HepG2 (cell line): ENCODE data around the gene PRUNE1. TPM values are rescaled to one million over a fixed set of nuclear protein-coding genes. Genes with fewer than 3 reads are reported as not detected.
A peak's percentile ranks its signal among the peaks of the same experiment; 100 is the strongest.

Source experiments
- ATF7 ChIP-seq, 2 experiments: fragments of 450-650 bp in 1 of 2; sonication (generic) in 1 of 2; formaldehyde crosslinking in 1 of 2; IDR thresholded peaks; 2 replicates each; pipeline versions ENCODE4 v1.4.0 to v1.6.1; 2016 to 2020; ENCODE audit warnings: antibody characterized with exemption in 1 of 2, mild to moderate bottlenecking in 1 of 2, missing genetic modification reagents in 1 of 2
- CCDC6 ChIP-seq: sonication (generic); formaldehyde crosslinking; IDR thresholded peaks from 2 replicates; pipeline ENCODE4 v1.8.1; 2022; ENCODE audit warnings: mild to moderate bottlenecking, missing genetic modification reagents, moderate library complexity
- CHD2 ChIP-seq: IDR thresholded peaks from 2 replicates; pipeline ENCODE4 v1.6.1; 2011; ENCODE audit warnings: low read depth, low read length, improper control_type of control experiment
- FOXK2 ChIP-seq: fragments of 450-650 bp; IDR thresholded peaks from 2 replicates; pipeline ENCODE4 v1.6.1; 2016
- FOXP1 ChIP-seq, 2 experiments: fragments of 450-650 bp in 1 of 2; IDR thresholded peaks; 2 replicates each; pipeline ENCODE4 v1.6.1; 2017 to 2018; ENCODE audit warnings: antibody characterized with exemption in 1 of 2
- HIVEP1 ChIP-seq: sonication (generic); formaldehyde crosslinking; IDR thresholded peaks from 2 replicates; pipeline ENCODE4 v1.4.0; 2020; ENCODE audit warnings: mild to moderate bottlenecking, missing genetic modification reagents
- KAT2B ChIP-seq: fragments of 150-350 bp; IDR thresholded peaks from 2 replicates; pipeline ENCODE4 v1.6.1; 2014; ENCODE audit warnings: low read depth, low read length, borderline replicate concordance
- MIXL1 ChIP-seq: IDR thresholded peaks from 2 replicates; pipeline ENCODE4 v1.6.1; 2016
- MTA1 ChIP-seq: sonication (generic); formaldehyde crosslinking; IDR thresholded peaks from 2 replicates; pipeline ENCODE4 v1.4.0; 2020; ENCODE audit warnings: missing genetic modification reagents, mild to moderate bottlenecking, borderline replicate concordance
- SRSF1 ChIP-seq: fragments of 200-400 bp; formaldehyde crosslinking; optimal IDR thresholded peaks from 2 replicates; pipeline ENCODE3; 2017; ENCODE audit warnings: mild to moderate bottlenecking, low read depth, low read length, moderate library complexity
- U2AF2 ChIP-seq: fragments of 200-400 bp; formaldehyde crosslinking; IDR thresholded peaks from 2 replicates; pipeline ENCODE4 v1.6.1; 2017; ENCODE audit warnings: low read depth, mild to moderate bottlenecking, low read length
- ZIK1 ChIP-seq: sonication (generic); formaldehyde crosslinking; IDR thresholded peaks from 2 replicates; pipeline ENCODE4 v1.5.0; 2020; ENCODE audit warnings: mild to moderate bottlenecking, low read depth, missing genetic modification reagents, borderline replicate concordance
- ZMYM4 ChIP-seq: sonication (generic); formaldehyde crosslinking; IDR thresholded peaks from 2 replicates; pipeline ENCODE4 v1.8.1; 2023; ENCODE audit warnings: mild to moderate bottlenecking, missing genetic modification reagents
- ZNF292 ChIP-seq: sonication (generic); formaldehyde crosslinking; IDR thresholded peaks from 2 replicates; pipeline ENCODE4 v1.8.1; 2022; ENCODE audit warnings: mild to moderate bottlenecking, low read depth, missing genetic modification reagents, borderline replicate concordance
- ZNF496 ChIP-seq: sonication (generic); formaldehyde crosslinking; IDR thresholded peaks from 2 replicates; pipeline ENCODE4 v1.8.1; 2023; ENCODE audit warnings: mild to moderate bottlenecking, moderate library complexity, missing genetic modification reagents; ENCODE audit not compliant: insufficient replicate concordance
- ZNF563 ChIP-seq: sonication (generic); formaldehyde crosslinking; IDR thresholded peaks from 2 replicates; pipeline ENCODE4 v1.8.0; 2022; ENCODE audit warnings: mild to moderate bottlenecking, moderate library complexity, missing genetic modification reagents
- ZNF780A ChIP-seq: sonication (generic); formaldehyde crosslinking; IDR thresholded peaks from 2 replicates; pipeline ENCODE4 v1.8.0; 2022; ENCODE audit warnings: mild to moderate bottlenecking, missing genetic modification reagents, moderate library complexity
- polyA plus RNA-seq, 8 experiments: library from polyadenylated mRNA; depleted of rRNA in 3 of 8; stranded (reverse) in 7 of 8; unstranded in 1 of 8; fragments of >200 nt; fragmentation: Illumina TruSeq in 4 of 8; extraction: Trizol in 4 of 8; gene quantifications; 2 replicates each; pipeline versions ENCODE4 v1.2.1 to v1.2.3, GENCODE V29; 2011 to 2016; ENCODE audit warnings: low read depth in 4 of 8, missing spikeins in 1 of 8, mixed read lengths in 1 of 8; ENCODE audit not compliant: insufficient read depth in 1 of 8
- total RNA-seq, 5 experiments: library from RNA; depleted of rRNA; stranded (reverse); fragments of >200 nt; fragmentation: Illumina TruSeq; extraction: Trizol; gene quantifications; 2 replicates each; pipeline ENCODE4 v1.2.3, GENCODE V29; 2016; ENCODE audit warnings: low read depth in 1 of 5
- TF ChIP-seq, protein P1 (sequence below): IDR thresholded peaks from 2 replicates; pipeline ENCODE4 v1.6.1; 2016; ENCODE audit warnings: low read depth
- TF ChIP-seq, protein P2 (sequence below): sonication (generic); formaldehyde crosslinking; conservative IDR thresholded peaks from 2 replicates; pipeline ENCODE4 v1.4.0; 2020; ENCODE audit warnings: missing genetic modification reagents
- TF ChIP-seq, protein P3 (sequence below): IDR thresholded peaks from 2 replicates; pipeline ENCODE4 v1.6.1; 2018; ENCODE audit warnings: missing genetic modification reagents, mild to moderate bottlenecking, missing compliant biosample characterization
- TF ChIP-seq, protein P4 (sequence below): IDR thresholded peaks from 2 replicates; pipeline ENCODE4 v1.6.1; 2016; ENCODE audit warnings: missing compliant biosample characterization, missing genetic modification reagents, borderline replicate concordance
- TF ChIP-seq, protein P5 (sequence below), 2 experiments: IDR thresholded peaks; 2 replicates each; pipeline ENCODE4 v1.6.1; 2011 to 2012; ENCODE audit warnings: low read length in 2 of 2, borderline replicate concordance in 1 of 2, low read depth in 1 of 2, mild to moderate bottlenecking in 1 of 2, moderate library complexity in 1 of 2

The PRUNE1 gene
- total and polyA plus RNA-seq, 2 of the 13 experiments (the other 11 are each of a cell fraction or from before 2014, with no cell fraction given) = 19.0 to 31.9 TPM

DNA sequence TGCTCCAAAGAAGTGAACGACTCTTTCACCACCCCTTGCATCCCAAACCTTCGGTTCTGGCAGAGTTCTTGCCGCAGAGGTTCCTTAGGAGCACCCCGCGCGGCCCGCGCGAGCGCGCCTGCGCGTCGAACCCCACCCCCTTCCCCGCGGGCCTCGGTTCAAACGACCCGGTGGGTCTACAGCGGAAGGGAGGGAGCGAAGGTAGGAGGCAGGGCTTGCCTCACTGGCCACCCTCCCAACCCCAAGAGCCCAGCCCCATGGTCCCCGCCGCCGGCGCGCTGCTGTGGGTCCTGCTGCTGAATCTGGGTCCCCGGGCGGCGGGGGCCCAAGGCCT, 39.3 kb downstream of the PRUNE1 start, which contains the start of gene C1orf56 (continued):
- TF ChIP-seq ZMYM4 (0 out of 2 replicates have a peak, but pooled peaks have one; percentile 1), U2AF2 (no peak), FOXP1 (IDR thresholded peaks at IDR 0.05) (no peak), FOXP1 (CRISPR knock-in tag; IDR thresholded peaks at IDR 0.05) (no peak), ZIK1 (CRISPR knock-in tag) (no peak), MIXL1 (no peak), CCDC6 (no peak), SRSF1 (no peak), MTA1 (CRISPR knock-in tag) (no peak), ZNF563 (CRISPR knock-in tag) (no peak; the same call in 1 of the 2 replicates), ZNF780A (CRISPR knock-in tag) (no peak), KAT2B (no peak), ZNF496 (CRISPR knock-in tag) (no peak), ZNF292 (CRISPR knock-in tag) (peak; percentile 14; the same call in 1 of the 2 replicates), HIVEP1 (CRISPR knock-in tag) (no peak; the same call in 1 of the 2 replicates), CHD2 (no peak), ATF7 (IDR thresholded peaks at IDR 0.05) (no peak), ATF7 (CRISPR knock-in tag; IDR thresholded peaks at IDR 0.05) (no peak), FOXK2 (no peak)
- TF ChIP-seq, protein P1, sequence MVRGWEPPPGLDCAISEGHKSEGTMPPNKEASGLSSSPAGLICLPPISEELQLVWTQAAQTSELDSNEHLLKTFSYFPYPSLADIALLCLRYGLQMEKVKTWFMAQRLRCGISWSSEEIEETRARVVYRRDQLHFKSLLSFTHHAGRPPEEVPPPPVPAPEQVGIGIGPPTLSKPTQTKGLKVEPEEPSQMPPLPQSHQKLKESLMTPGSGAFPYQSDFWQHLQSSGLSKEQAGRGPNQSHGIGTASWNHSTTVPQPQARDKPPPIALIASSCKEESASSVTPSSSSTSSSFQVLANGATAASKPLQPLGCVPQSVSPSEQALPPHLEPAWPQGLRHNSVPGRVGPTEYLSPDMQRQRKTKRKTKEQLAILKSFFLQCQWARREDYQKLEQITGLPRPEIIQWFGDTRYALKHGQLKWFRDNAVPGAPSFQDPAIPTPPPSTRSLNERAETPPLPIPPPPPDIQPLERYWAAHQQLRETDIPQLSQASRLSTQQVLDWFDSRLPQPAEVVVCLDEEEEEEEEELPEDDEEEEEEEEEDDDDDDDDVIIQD = no peak
- TF ChIP-seq, protein P2, sequence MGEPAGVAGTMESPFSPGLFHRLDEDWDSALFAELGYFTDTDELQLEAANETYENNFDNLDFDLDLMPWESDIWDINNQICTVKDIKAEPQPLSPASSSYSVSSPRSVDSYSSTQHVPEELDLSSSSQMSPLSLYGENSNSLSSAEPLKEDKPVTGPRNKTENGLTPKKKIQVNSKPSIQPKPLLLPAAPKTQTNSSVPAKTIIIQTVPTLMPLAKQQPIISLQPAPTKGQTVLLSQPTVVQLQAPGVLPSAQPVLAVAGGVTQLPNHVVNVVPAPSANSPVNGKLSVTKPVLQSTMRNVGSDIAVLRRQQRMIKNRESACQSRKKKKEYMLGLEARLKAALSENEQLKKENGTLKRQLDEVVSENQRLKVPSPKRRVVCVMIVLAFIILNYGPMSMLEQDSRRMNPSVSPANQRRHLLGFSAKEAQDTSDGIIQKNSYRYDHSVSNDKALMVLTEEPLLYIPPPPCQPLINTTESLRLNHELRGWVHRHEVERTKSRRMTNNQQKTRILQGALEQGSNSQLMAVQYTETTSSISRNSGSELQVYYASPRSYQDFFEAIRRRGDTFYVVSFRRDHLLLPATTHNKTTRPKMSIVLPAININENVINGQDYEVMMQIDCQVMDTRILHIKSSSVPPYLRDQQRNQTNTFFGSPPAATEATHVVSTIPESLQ (CRISPR knock-in tag) = no peak
- TF ChIP-seq, protein P3, sequence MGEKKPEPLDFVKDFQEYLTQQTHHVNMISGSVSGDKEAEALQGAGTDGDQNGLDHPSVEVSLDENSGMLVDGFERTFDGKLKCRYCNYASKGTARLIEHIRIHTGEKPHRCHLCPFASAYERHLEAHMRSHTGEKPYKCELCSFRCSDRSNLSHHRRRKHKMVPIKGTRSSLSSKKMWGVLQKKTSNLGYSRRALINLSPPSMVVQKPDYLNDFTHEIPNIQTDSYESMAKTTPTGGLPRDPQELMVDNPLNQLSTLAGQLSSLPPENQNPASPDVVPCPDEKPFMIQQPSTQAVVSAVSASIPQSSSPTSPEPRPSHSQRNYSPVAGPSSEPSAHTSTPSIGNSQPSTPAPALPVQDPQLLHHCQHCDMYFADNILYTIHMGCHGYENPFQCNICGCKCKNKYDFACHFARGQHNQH = no peak; the same call in 1 of the 2 replicates
- TF ChIP-seq, protein P4, sequence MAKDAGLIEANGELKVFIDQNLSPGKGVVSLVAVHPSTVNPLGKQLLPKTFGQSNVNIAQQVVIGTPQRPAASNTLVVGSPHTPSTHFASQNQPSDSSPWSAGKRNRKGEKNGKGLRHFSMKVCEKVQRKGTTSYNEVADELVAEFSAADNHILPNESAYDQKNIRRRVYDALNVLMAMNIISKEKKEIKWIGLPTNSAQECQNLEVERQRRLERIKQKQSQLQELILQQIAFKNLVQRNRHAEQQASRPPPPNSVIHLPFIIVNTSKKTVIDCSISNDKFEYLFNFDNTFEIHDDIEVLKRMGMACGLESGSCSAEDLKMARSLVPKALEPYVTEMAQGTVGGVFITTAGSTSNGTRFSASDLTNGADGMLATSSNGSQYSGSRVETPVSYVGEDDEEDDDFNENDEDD = peak; percentile 69; the same call in 1 of the 2 replicates
- TF ChIP-seq, protein P5, sequence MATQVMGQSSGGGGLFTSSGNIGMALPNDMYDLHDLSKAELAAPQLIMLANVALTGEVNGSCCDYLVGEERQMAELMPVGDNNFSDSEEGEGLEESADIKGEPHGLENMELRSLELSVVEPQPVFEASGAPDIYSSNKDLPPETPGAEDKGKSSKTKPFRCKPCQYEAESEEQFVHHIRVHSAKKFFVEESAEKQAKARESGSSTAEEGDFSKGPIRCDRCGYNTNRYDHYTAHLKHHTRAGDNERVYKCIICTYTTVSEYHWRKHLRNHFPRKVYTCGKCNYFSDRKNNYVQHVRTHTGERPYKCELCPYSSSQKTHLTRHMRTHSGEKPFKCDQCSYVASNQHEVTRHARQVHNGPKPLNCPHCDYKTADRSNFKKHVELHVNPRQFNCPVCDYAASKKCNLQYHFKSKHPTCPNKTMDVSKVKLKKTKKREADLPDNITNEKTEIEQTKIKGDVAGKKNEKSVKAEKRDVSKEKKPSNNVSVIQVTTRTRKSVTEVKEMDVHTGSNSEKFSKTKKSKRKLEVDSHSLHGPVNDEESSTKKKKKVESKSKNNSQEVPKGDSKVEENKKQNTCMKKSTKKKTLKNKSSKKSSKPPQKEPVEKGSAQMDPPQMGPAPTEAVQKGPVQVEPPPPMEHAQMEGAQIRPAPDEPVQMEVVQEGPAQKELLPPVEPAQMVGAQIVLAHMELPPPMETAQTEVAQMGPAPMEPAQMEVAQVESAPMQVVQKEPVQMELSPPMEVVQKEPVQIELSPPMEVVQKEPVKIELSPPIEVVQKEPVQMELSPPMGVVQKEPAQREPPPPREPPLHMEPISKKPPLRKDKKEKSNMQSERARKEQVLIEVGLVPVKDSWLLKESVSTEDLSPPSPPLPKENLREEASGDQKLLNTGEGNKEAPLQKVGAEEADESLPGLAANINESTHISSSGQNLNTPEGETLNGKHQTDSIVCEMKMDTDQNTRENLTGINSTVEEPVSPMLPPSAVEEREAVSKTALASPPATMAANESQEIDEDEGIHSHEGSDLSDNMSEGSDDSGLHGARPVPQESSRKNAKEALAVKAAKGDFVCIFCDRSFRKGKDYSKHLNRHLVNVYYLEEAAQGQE (IDR thresholded peaks at IDR 0.05; ENCODE audit: borderline replicate concordance in 1 of 2, low read depth in 1 of 2, low read length in 2 of 2) = no peak
